Fibroblast of lung (primary cell): ENCODE data around the gene IL22RA2.

ENCODE experiments used
- EZH2 ChIP-seq: IDR thresholded peaks from 2 replicates; pipeline ENCODE4 v1.5.1; 2012; ENCODE audit warnings: low read length, control low read depth, mild to moderate bottlenecking; ENCODE audit errors: missing control alignments
- TF ChIP-seq, protein P1 (sequence below), 2 donors: IDR thresholded peaks in 1 of 2; conservative IDR thresholded peaks in 1 of 2; 1 replicate in 1 of 2; 2 replicates in 1 of 2; pipeline ENCODE4 v1.5.1; 2011 to 2012; ENCODE audit warnings: low read length in 2 of 2, control low read depth in 1 of 2, inconsistent platforms in 1 of 2, low read depth in 1 of 2, mild to moderate bottlenecking in 1 of 2

DNA sequence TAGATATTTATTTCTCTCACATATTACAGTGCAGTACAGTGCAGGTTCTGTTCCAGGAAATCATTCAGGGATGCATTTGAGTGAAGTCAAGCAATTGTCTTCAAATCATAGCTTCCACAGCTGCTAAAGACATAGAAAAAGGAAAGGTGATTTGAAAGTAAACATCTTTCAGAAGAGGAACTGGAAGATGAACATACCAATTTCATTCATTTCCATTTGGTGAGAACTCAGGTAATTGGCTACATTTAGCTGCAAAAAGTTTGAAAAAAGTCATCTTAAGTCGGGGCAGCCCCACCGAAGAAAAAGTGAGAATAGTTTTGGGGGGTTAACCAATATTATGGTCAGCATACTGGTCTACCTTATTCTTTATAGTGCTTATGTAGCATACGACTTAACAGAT lies 67.3 kb downstream of the IL22RA2 start:
- TF ChIP-seq, protein P1, sequence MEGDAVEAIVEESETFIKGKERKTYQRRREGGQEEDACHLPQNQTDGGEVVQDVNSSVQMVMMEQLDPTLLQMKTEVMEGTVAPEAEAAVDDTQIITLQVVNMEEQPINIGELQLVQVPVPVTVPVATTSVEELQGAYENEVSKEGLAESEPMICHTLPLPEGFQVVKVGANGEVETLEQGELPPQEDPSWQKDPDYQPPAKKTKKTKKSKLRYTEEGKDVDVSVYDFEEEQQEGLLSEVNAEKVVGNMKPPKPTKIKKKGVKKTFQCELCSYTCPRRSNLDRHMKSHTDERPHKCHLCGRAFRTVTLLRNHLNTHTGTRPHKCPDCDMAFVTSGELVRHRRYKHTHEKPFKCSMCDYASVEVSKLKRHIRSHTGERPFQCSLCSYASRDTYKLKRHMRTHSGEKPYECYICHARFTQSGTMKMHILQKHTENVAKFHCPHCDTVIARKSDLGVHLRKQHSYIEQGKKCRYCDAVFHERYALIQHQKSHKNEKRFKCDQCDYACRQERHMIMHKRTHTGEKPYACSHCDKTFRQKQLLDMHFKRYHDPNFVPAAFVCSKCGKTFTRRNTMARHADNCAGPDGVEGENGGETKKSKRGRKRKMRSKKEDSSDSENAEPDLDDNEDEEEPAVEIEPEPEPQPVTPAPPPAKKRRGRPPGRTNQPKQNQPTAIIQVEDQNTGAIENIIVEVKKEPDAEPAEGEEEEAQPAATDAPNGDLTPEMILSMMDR (conservative IDR thresholded peaks at IDR 0.05 in 1 of 2, IDR thresholded peaks at IDR 0.05 in 1 of 2; ENCODE audit: low read depth in 1 of 2, low read length in 2 of 2) = no peak
- no peak for TF ChIP-seq EZH2
